Common myeloid progenitor, CD34-positive (primary cell): ENCODE measurements around the gene CAMK1D.
"Not testable (repeated sequence)": the region's sequence is repeated elsewhere in the genome, so short reads cannot be mapped to it uniquely, and the experiment has no call there.

Experiments used
- CTCF ChIA-PET: fragments of 350-600 bp; sonication (Branson Sonifier 250); formaldehyde crosslinking; loops from one replicate; lab custom pipeline; 2021; ENCODE audit warnings: antibody characterized with exemption; lab: Charles Lee
- POLR2A ChIA-PET: fragments of 350-600 bp; sonication (Branson Sonifier 250); formaldehyde crosslinking; loops from one replicate; lab custom pipeline; 2021; ENCODE audit warnings: antibody characterized with exemption; lab: Charles Lee
- DNase-seq, 3 donors: peaks; one replicate each; pipeline versions ENCODE4 v3.0.0 to v3.0.0-alpha.2; 2013
- H3K27ac ChIP-seq, 2 experiments: 1 replicate in 1 of 2; 2 replicates in 1 of 2; pipeline ENCODE4 v1.7.0; 2013; ENCODE audit warnings: inconsistent platforms in 2 of 2, low read length in 2 of 2, mild to moderate bottlenecking in 2 of 2, low read depth in 1 of 2, moderate library complexity in 1 of 2; ENCODE audit not compliant: severe bottlenecking in 2 of 2, insufficient read depth in 1 of 2, poor library complexity in 1 of 2
- H3K27me3 ChIP-seq, 5 experiments: replicated peaks in 2 of 5; 1 replicate in 3 of 5; 2 replicates in 2 of 5; pipeline versions ENCODE4 v1.6.1 to v1.7.0; 2013; ENCODE audit warnings: low read length in 4 of 5, mild to moderate bottlenecking in 2 of 5, moderate library complexity in 2 of 5, inconsistent platforms in 1 of 5; ENCODE audit not compliant: insufficient read depth in 5 of 5, control insufficient read depth in 4 of 5
- H3K36me3 ChIP-seq, 4 experiments: 1 replicate in 2 of 4; 2 replicates in 2 of 4; pipeline versions ENCODE4 v1.6.1 to v1.7.0; 2013; ENCODE audit warnings: low read length in 3 of 4, control low read depth in 1 of 4, mild to moderate bottlenecking in 1 of 4; ENCODE audit not compliant: control insufficient read depth in 4 of 4, insufficient read depth in 4 of 4
- H3K4me1 ChIP-seq, 4 experiments: 1 replicate in 3 of 4; 2 replicates in 1 of 4; pipeline versions ENCODE4 v1.6.1 to v1.7.1; 2013; ENCODE audit warnings: low read length in 3 of 4, mild to moderate bottlenecking in 3 of 4, control low read depth in 1 of 4, inconsistent platforms in 1 of 4, moderate library complexity in 1 of 4; ENCODE audit not compliant: control insufficient read depth in 4 of 4, insufficient read depth in 4 of 4; ENCODE audit errors: control extremely low read depth in 1 of 4
- H3K4me3 ChIP-seq, 7 experiments: 1 replicate in 4 of 7; 2 replicates in 3 of 7; pipeline versions ENCODE4 v1.5.1 to v1.7.0; 2013; ENCODE audit warnings: mild to moderate bottlenecking in 7 of 7, low read length in 6 of 7, moderate library complexity in 6 of 7, inconsistent platforms in 2 of 7, low read depth in 2 of 7, control low read depth in 1 of 7; ENCODE audit not compliant: insufficient read depth in 4 of 7, control insufficient read depth in 1 of 7; ENCODE audit errors: extremely low read depth in 1 of 7
- H3K9me3 ChIP-seq, 5 experiments: 1 replicate in 4 of 5; 2 replicates in 1 of 5; pipeline versions ENCODE4 v1.6.1 to v1.7.1; 2013; ENCODE audit warnings: low read length in 4 of 5, mild to moderate bottlenecking in 2 of 5, inconsistent platforms in 1 of 5, low read depth in 1 of 5, moderate library complexity in 1 of 5; ENCODE audit not compliant: control insufficient read depth in 4 of 5, insufficient read depth in 2 of 5; ENCODE audit errors: control extremely low read depth in 1 of 5
- WGBS: methylation state at CpG from one replicate; pipeline ENCODE4 v1.1.5; 2013; ENCODE audit not compliant: insufficient coverage; 5-methylcytosine and 5-hydroxymethylcytosine counted together

CAMK1D gene

GRCh38 chr10:12810046-12810445, 460.7 kb downstream of the CAMK1D start:
- CTCF ChIA-PET, H3K4me3 ChIP-seq, H3K27me3 ChIP-seq, POLR2A ChIA-PET, H3K4me1 ChIP-seq, H3K9me3 ChIP-seq, H3K27ac ChIP-seq: not testable (repeated sequence)
- DNase-seq = peak in 2 of 3 donors; percentile 38 to 40
- WGBS = 100% methylated on average over 4 of the region's 6 CpGs
- peaks cover 6 to 15% (median 11%) of the 10 kb centered on the region in 4 experiments for H3K36me3 ChIP-seq

DNA sequence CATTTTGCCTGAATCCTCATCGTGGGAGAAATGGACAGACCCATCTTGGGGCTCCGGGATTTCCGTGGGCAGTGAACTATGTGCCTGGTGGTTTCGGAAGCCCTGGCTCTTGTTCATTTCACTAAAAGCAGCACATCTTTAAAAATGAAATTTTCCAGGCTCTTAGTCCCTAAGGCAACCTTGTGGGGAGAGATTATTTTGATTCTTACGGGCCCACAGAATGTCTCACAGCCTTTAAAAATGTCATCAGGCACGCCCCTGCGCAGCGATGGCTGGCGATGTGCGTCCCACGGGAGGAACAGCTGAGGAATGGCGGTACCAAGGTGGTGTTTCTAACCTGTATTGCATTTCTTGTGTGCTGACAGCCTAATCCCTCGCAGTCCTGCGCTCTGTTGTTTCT, 462.5 kb downstream of the CAMK1D start:
- Histone ChIP-seq H3K27me3 (no peaks in the 10 kb centered on the region), H3K9me3 (peaks cover 0 to 6% (median 4%) of the 10 kb centered on the region in 5 experiments), H3K4me3 (no peak overlapping the region), H3K4me1 (no peaks in the 10 kb centered on the region), H3K36me3 (peaks cover 7 to 28% (median 12%) of the 10 kb centered on the region in 4 experiments), H3K27ac (no peak overlapping the region)
- DNase-seq = no peak
- WGBS = 97% methylated on average over 8 of the region's 14 CpGs
- ChIA-PET POLR2A (no interaction called here), CTCF (no interaction called here)

DNA sequence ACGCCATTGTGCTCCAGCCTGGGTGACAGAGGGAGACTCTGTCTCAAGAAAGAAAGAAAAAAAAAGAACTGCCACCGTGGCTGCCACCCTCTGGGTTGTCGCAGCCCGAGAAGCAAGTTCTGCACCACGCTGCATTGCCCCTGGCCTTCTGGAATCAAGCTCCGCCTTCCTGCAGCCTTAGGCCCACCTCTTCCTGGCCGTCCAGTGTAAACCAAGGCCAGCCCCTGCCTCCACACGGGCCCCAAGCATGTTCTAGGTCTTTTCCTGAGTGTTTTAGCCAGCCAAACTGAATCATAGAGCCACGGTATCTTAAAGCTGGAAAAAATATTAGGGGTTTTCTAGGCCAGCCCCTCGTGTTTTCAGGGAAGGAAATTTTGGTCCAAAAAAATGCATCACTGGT, 463.2 kb downstream of the CAMK1D start:
- CTCF ChIA-PET = no interaction called here
- DNase-seq = no peak
- no peaks in the 10 kb centered on the region for H3K4me1 ChIP-seq
- peaks cover 0 to 6% (median 4%) of the 10 kb centered on the region in 5 experiments for H3K9me3 ChIP-seq
- H3K36me3 ChIP-seq = peaks cover 7 to 31% (median 9%) of the 10 kb centered on the region in 4 experiments
- H3K27ac ChIP-seq = no peak overlapping the region
- WGBS = 95% methylated on average over 9 of the region's 10 CpGs
- no peaks in the 10 kb centered on the region for H3K27me3 ChIP-seq
- no peak overlapping the region for H3K4me3 ChIP-seq
- POLR2A ChIA-PET = no interaction called here

GRCh38 chr10:12814166-12814565, 464.8 kb downstream of the CAMK1D start:
- H3K27ac ChIP-seq = no peak overlapping the region
- H3K36me3 ChIP-seq = peaks cover 7 to 34% (median 12%) of the 10 kb centered on the region in 4 experiments
- H3K27me3 ChIP-seq = no peaks in the 10 kb centered on the region
- ChIA-PET POLR2A (no interaction called here), CTCF (no interaction called here)
- WGBS = 99% methylated on average over 9 of the region's 9 CpGs
- H3K4me3 ChIP-seq = no peak overlapping the region
- no peak for DNase-seq
- H3K4me1 ChIP-seq = no peaks in the 10 kb centered on the region
- H3K9me3 ChIP-seq = peaks cover 0 to 6% (median 4%) of the 10 kb centered on the region in 5 experiments

DNA sequence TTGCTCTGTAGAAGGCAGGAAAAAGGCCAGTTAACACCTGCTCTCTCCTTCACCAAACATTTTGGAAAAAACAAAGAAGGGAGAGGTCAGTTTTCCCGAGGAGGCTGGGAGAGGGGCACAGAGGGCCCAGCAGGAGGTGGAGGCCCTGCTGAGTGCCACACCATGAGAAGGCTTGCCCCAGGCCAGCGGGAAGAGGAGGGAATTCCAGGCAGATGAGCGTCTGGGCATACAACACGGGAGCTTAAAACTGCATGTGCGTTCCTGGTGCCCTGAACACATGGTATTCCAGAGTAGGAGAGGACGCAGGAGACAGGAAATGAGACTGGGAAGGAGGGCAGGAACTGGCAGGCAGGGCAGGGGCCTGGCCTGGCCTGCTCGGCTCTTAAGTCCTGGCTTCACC, 469.7 kb downstream of the CAMK1D start:
- no peak overlapping the region for H3K4me3 ChIP-seq
- no peak for DNase-seq
- H3K9me3 ChIP-seq = peaks cover 0 to 5% (median 4%) of the 10 kb centered on the region in 5 experiments
- 98% methylated on average over 7 of the region's 7 CpGs for WGBS
- peaks cover 7 to 41% (median 14%) of the 10 kb centered on the region in 4 experiments for H3K36me3 ChIP-seq
- CTCF ChIA-PET = interaction anchor here (1.0 kb wide), 1 partner anchor 59 kb away, joined by 3 read pairs; no protein-coding TSS in a partner anchor
- H3K27me3 ChIP-seq = no peaks in the 10 kb centered on the region
- POLR2A ChIA-PET = interaction anchor here (0.6 kb wide), 1 partner anchor 20 kb away, joined by 4 read pairs; no protein-coding TSS in a partner anchor
- H3K4me1 ChIP-seq = no peaks in the 10 kb centered on the region
- H3K27ac ChIP-seq = no peak overlapping the region

DNA sequence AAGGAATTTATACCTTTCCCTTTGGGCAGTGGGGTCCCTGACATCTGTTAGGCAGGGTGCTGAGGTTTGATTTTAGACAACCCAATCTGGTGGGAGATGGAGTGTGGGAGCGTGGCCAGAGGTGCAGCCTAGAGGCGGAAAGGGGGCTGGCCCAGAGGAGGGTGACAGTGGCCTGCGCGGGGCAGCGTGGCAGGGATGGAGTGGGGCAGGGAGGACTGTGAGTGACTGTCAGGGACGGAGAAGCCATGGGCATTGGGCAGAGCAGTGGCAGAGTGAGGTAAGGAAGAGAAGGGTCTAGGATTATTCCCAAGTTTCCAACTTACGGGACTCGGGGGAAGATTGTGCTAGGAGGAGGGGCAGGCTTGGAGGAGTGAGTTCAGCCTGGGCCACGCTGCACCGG, 470.3 kb downstream of the CAMK1D start:
- no peak overlapping the region for H3K4me3 ChIP-seq
- no peaks in the 10 kb centered on the region for H3K27me3 ChIP-seq
- no peaks in the 10 kb centered on the region for H3K9me3 ChIP-seq
- 96% methylated on average over 7 of the region's 10 CpGs for WGBS
- ChIA-PET POLR2A (no interaction called here), CTCF (no interaction called here)
- H3K27ac ChIP-seq = no peak overlapping the region
- no peak for DNase-seq
- H3K36me3 ChIP-seq = peaks cover 5 to 36% (median 12%) of the 10 kb centered on the region in 4 experiments
- no peaks in the 10 kb centered on the region for H3K4me1 ChIP-seq

GRCh38 chr10:12822126-12822892, 473.0 kb downstream of the CAMK1D start:
- H3K27me3 ChIP-seq = no peaks in the 10 kb centered on the region
- CTCF ChIA-PET = no interaction called here
- peaks cover 0 to 23% (median 11%) of the 10 kb centered on the region in 4 experiments for H3K36me3 ChIP-seq
- POLR2A ChIA-PET = no interaction called here
- no peak overlapping the region for H3K27ac ChIP-seq
- H3K4me1 ChIP-seq = no peaks in the 10 kb centered on the region
- no peak for DNase-seq
- no peak overlapping the region for H3K4me3 ChIP-seq
- WGBS = 95% methylated on average over 15 of the region's 16 CpGs
- H3K9me3 ChIP-seq = no peaks in the 10 kb centered on the region
